ENCODE data around the gene TYW3. TPM values are rescaled to one million over a fixed set of nuclear protein-coding genes. Genes with fewer than 3 reads are reported as not detected.
"Not testable (repeated sequence)": the region's sequence is repeated elsewhere in the genome, so short reads cannot be mapped to it uniquely, and the experiment has no call there.

The TYW3 gene
- total RNA-seq, 1 experiment from 2014 or later, result 20.2 TPM

- Histone ChIP-seq H3K4me3 (ENCODE audit: insufficient read depth, low read depth, low read length) (no peak overlapping the region), H3K27me3 (ENCODE audit: control insufficient read depth, insufficient read depth, low read length) (no peaks in the 10 kb centered on the region), H3K36me3 (replicated peaks; ENCODE audit: control insufficient read depth, insufficient read depth, low read length) (peaks cover 2% of the 10 kb centered on the region; the same call in 1 of the 2 replicates)
- no peak for DNase-seq
Measured at GRCh38 chr1:74753104-74753503, 20.2 kb downstream of the TYW3 start.

GRCh38 chr1:74755475-74755874 is 22.5 kb downstream of the TYW3 start:
- no peaks in the 10 kb centered on the region for H3K27me3 ChIP-seq (ENCODE audit: control insufficient read depth, insufficient read depth, low read length)
- no peak overlapping the region for H3K4me3 ChIP-seq (ENCODE audit: insufficient read depth, low read depth, low read length)
- DNase-seq, result no peak
- H3K36me3 ChIP-seq (replicated peaks; ENCODE audit: control insufficient read depth, insufficient read depth, low read length), result peaks cover 2% of the 10 kb centered on the region; the same call in 1 of the 2 replicates

GRCh38 chr1:74756650-74757049 is 23.7 kb downstream of the TYW3 start:
- not testable (repeated sequence) for H3K4me3 ChIP-seq (ENCODE audit: insufficient read depth, low read depth, low read length); DNase-seq; H3K27me3 ChIP-seq (ENCODE audit: control insufficient read depth, insufficient read depth, low read length); H3K36me3 ChIP-seq (replicated peaks; ENCODE audit: control insufficient read depth, insufficient read depth, low read length)

- no peak for DNase-seq
- Histone ChIP-seq H3K27me3 (ENCODE audit: control insufficient read depth, insufficient read depth, low read length) (no peaks in the 10 kb centered on the region), H3K36me3 (replicated peaks; ENCODE audit: control insufficient read depth, insufficient read depth, low read length) (no peaks in the 10 kb centered on the region), H3K4me3 (ENCODE audit: insufficient read depth, low read depth, low read length) (no peak overlapping the region)
Measured at GRCh38 chr1:74763807-74764206, 30.9 kb downstream of the TYW3 start.

GRCh38 chr1:74766579-74766978 is 33.6 kb downstream of the TYW3 start:
- H3K4me3 ChIP-seq (ENCODE audit: insufficient read depth, low read depth, low read length), result no peak overlapping the region
- no peaks in the 10 kb centered on the region for H3K36me3 ChIP-seq (replicated peaks; ENCODE audit: control insufficient read depth, insufficient read depth, low read length)
- no peaks in the 10 kb centered on the region for H3K27me3 ChIP-seq (ENCODE audit: control insufficient read depth, insufficient read depth, low read length)
- DNase-seq, result no peak

- Histone ChIP-seq H3K4me3 (ENCODE audit: insufficient read depth, low read depth, low read length) (no peak overlapping the region), H3K27me3 (ENCODE audit: control insufficient read depth, insufficient read depth, low read length) (no peaks in the 10 kb centered on the region), H3K36me3 (replicated peaks; ENCODE audit: control insufficient read depth, insufficient read depth, low read length) (no peaks in the 10 kb centered on the region)
- DNase-seq, result peak; percentile 21
Measured at GRCh38 chr1:74767490-74767889, 34.5 kb downstream of the TYW3 start.

GRCh38 chr1:74771913-74772515 is 39.1 kb downstream of the TYW3 start:
- no peak for DNase-seq
- Histone ChIP-seq H3K36me3 (replicated peaks; ENCODE audit: control insufficient read depth, insufficient read depth, low read length) (no peaks in the 10 kb centered on the region), H3K4me3 (ENCODE audit: insufficient read depth, low read depth, low read length) (no peak overlapping the region), H3K27me3 (ENCODE audit: control insufficient read depth, insufficient read depth, low read length) (no peaks in the 10 kb centered on the region)

- Histone ChIP-seq H3K36me3 (replicated peaks; ENCODE audit: control insufficient read depth, insufficient read depth, low read length) (no peaks in the 10 kb centered on the region), H3K4me3 (ENCODE audit: insufficient read depth, low read depth, low read length) (no peak overlapping the region), H3K27me3 (ENCODE audit: control insufficient read depth, insufficient read depth, low read length) (no peaks in the 10 kb centered on the region)
- no peak for DNase-seq
Measured at GRCh38 chr1:74772945-74773344, 40.0 kb downstream of the TYW3 start.

- Histone ChIP-seq H3K4me3 (ENCODE audit: insufficient read depth, low read depth, low read length) (no peak overlapping the region), H3K36me3 (replicated peaks; ENCODE audit: control insufficient read depth, insufficient read depth, low read length) (no peaks in the 10 kb centered on the region), H3K27me3 (ENCODE audit: control insufficient read depth, insufficient read depth, low read length) (no peaks in the 10 kb centered on the region)
- DNase-seq, result no peak
Measured at GRCh38 chr1:74773582-74773981, 40.6 kb downstream of the TYW3 start.

- no peak for DNase-seq
- Histone ChIP-seq H3K4me3 (ENCODE audit: insufficient read depth, low read depth, low read length) (no peak overlapping the region), H3K27me3 (ENCODE audit: control insufficient read depth, insufficient read depth, low read length) (no peaks in the 10 kb centered on the region), H3K36me3 (replicated peaks; ENCODE audit: control insufficient read depth, insufficient read depth, low read length) (no peaks in the 10 kb centered on the region)
Measured at GRCh38 chr1:74775735-74776134, 42.8 kb downstream of the TYW3 start.

- DNase-seq, result no peak
- Histone ChIP-seq H3K36me3 (replicated peaks; ENCODE audit: control insufficient read depth, insufficient read depth, low read length) (no peaks in the 10 kb centered on the region), H3K4me3 (ENCODE audit: insufficient read depth, low read depth, low read length) (no peak overlapping the region), H3K27me3 (ENCODE audit: control insufficient read depth, insufficient read depth, low read length) (no peaks in the 10 kb centered on the region)
Measured at GRCh38 chr1:74777525-74777924, 44.6 kb downstream of the TYW3 start.

GRCh38 chr1:74779750-74780149 is 46.8 kb downstream of the TYW3 start:
- no peaks in the 10 kb centered on the region for H3K27me3 ChIP-seq (ENCODE audit: control insufficient read depth, insufficient read depth, low read length)
- no peak overlapping the region for H3K4me3 ChIP-seq (ENCODE audit: insufficient read depth, low read depth, low read length)
- no peaks in the 10 kb centered on the region for H3K36me3 ChIP-seq (replicated peaks; ENCODE audit: control insufficient read depth, insufficient read depth, low read length)
- DNase-seq, result no peak

- peak; percentile 0 for DNase-seq
Measured at GRCh38 chr1:74780594-74780993, 47.6 kb downstream of the TYW3 start.

GRCh38 chr1:74785944-74786343 is 53.0 kb downstream of the TYW3 start:
- no peak overlapping the region for H3K4me3 ChIP-seq (ENCODE audit: insufficient read depth, low read depth, low read length)
- DNase-seq, result no peak
- no peaks in the 10 kb centered on the region for H3K36me3 ChIP-seq (replicated peaks; ENCODE audit: control insufficient read depth, insufficient read depth, low read length)
- no peaks in the 10 kb centered on the region for H3K27me3 ChIP-seq (ENCODE audit: control insufficient read depth, insufficient read depth, low read length)

More at GRCh38 chr1:74780594-74780993, 47.6 kb downstream of the TYW3 start:
- no peak overlapping the region for H3K4me3 ChIP-seq (ENCODE audit: insufficient read depth, low read depth, low read length)
- H3K36me3 ChIP-seq (replicated peaks; ENCODE audit: control insufficient read depth, insufficient read depth, low read length), result no peaks in the 10 kb centered on the region
- H3K27me3 ChIP-seq (ENCODE audit: control insufficient read depth, insufficient read depth, low read length), result no peaks in the 10 kb centered on the region

- no peaks in the 10 kb centered on the region for H3K36me3 ChIP-seq (replicated peaks; ENCODE audit: control insufficient read depth, insufficient read depth, low read length)
- DNase-seq, result no peak
- no peak overlapping the region for H3K4me3 ChIP-seq (ENCODE audit: insufficient read depth, low read depth, low read length)
- H3K27me3 ChIP-seq (ENCODE audit: control insufficient read depth, insufficient read depth, low read length), result no peaks in the 10 kb centered on the region
Measured at GRCh38 chr1:74790453-74790852, 57.5 kb downstream of the TYW3 start.

- Histone ChIP-seq H3K36me3 (replicated peaks; ENCODE audit: control insufficient read depth, insufficient read depth, low read length) (no peaks in the 10 kb centered on the region), H3K4me3 (ENCODE audit: insufficient read depth, low read depth, low read length) (no peak overlapping the region), H3K27me3 (ENCODE audit: control insufficient read depth, insufficient read depth, low read length) (no peaks in the 10 kb centered on the region)
- no peak for DNase-seq
Measured at GRCh38 chr1:74791491-74791890, 58.5 kb downstream of the TYW3 start.

Data from H7 (cell line).